Measurements from ENCODE around the gene BSPRY. TPM values are rescaled to one million over a fixed set of nuclear protein-coding genes. Genes with fewer than 3 reads are reported as not detected.
A peak's percentile ranks its signal among the peaks of the same experiment; 100 is the strongest.

The BSPRY gene
- total RNA-seq, 2 experiments from 2014 or later = 11.7 to 12.2 TPM

- Mint-ChIP-seq H3K36me3 (peaks cover 2% of the 10 kb centered on the region), H3K27ac (no peak overlapping the region), H3K4me3 (no peak overlapping the region), H3K9me3 (no peaks in the 10 kb centered on the region), H3K4me1 (no peaks in the 10 kb centered on the region), H3K27me3 (no peaks in the 10 kb centered on the region)
- no peak for DNase-seq
Observed at GRCh38 chr9:113322671-113323070, 26.7 kb upstream of the BSPRY start.

DNA sequence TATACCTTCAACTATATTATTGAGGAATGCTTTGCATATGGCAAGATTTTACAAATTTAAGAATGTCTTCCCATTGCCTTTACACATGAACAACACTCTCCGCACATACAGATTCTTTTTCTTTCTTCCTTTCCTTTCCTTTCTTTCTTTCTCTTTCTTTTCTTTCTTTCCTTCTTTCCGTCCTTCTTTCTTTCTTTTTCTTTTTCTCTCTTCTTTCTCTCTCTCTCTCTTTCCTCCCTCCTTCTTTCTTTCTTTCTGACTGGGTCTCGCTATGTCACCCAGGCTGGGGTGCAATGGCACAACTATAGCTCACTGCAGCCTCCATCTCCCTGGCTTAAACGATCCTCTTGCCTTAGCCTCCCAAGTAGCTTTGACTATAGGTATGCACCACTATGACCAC is 23.1 kb upstream of the BSPRY start:
- no peak for DNase-seq
- Mint-ChIP-seq H3K9me3 (no peaks in the 10 kb centered on the region), H3K27ac (no peak overlapping the region), H3K4me3 (no peak overlapping the region), H3K36me3 (no peaks in the 10 kb centered on the region), H3K27me3 (no peaks in the 10 kb centered on the region), H3K4me1 (no peaks in the 10 kb centered on the region)

GRCh38 chr9:113328045-113328782 is 21.1 kb upstream of the BSPRY start:
- Mint-ChIP-seq H3K27me3 (no peaks in the 10 kb centered on the region), H3K4me3 (no peak overlapping the region), H3K36me3 (no peaks in the 10 kb centered on the region), H3K27ac (no peak overlapping the region), H3K4me1 (no peaks in the 10 kb centered on the region), H3K9me3 (no peaks in the 10 kb centered on the region)
- no peak for DNase-seq

DNA sequence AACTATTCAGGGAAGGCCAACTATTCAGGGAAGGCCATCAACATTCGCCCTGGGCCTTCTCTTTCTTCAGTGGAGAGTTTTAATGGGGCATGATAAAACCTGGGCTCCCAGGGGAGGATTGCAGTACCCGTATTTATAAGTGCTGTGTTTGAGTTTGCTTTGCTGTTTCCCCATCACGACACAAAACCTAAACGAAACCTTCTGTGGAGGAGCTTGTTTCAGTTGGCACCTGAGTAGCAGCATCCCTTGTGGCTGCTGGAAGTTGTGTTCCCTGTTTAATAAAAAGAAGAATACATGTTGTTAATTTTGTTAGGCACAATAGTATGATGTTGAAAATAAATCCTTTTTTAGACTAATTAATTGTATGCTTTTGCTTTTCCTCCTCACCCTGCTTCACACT is 17.6 kb upstream of the BSPRY start:
- H3K27ac Mint-ChIP-seq = no peak overlapping the region
- no peak overlapping the region for H3K4me3 Mint-ChIP-seq
- H3K27me3 Mint-ChIP-seq = no peaks in the 10 kb centered on the region
- H3K9me3 Mint-ChIP-seq = no peaks in the 10 kb centered on the region
- DNase-seq = no peak
- no peaks in the 10 kb centered on the region for H3K4me1 Mint-ChIP-seq
- H3K36me3 Mint-ChIP-seq = no peaks in the 10 kb centered on the region

DNA sequence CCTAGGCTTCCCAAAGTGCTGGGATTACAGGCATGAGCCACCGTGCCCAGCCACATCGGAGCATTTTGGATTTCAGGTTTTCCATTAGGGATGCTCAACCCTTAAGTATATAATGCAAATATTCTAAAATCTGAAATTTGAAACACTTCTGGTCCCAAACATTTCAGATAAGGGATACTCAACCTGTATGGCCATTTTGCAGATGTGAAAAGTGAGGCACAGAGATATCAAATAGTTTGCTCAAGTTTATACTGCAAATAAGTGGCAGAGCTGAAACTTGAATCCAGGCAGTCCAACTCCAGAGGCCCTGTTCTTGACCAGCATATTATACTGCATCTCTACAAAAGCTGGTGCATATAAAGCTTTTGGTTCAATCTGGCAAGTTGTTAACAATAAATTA is 11.6 kb upstream of the BSPRY start:
- no peak for DNase-seq
- peaks cover 25% of the 10 kb centered on the region for H3K4me1 Mint-ChIP-seq
- H3K27me3 Mint-ChIP-seq = peaks cover 6% of the 10 kb centered on the region
- no peaks in the 10 kb centered on the region for H3K36me3 Mint-ChIP-seq
- no peak overlapping the region for H3K4me3 Mint-ChIP-seq
- peaks cover 2% of the 10 kb centered on the region for H3K9me3 Mint-ChIP-seq
- no peak overlapping the region for H3K27ac Mint-ChIP-seq

DNA sequence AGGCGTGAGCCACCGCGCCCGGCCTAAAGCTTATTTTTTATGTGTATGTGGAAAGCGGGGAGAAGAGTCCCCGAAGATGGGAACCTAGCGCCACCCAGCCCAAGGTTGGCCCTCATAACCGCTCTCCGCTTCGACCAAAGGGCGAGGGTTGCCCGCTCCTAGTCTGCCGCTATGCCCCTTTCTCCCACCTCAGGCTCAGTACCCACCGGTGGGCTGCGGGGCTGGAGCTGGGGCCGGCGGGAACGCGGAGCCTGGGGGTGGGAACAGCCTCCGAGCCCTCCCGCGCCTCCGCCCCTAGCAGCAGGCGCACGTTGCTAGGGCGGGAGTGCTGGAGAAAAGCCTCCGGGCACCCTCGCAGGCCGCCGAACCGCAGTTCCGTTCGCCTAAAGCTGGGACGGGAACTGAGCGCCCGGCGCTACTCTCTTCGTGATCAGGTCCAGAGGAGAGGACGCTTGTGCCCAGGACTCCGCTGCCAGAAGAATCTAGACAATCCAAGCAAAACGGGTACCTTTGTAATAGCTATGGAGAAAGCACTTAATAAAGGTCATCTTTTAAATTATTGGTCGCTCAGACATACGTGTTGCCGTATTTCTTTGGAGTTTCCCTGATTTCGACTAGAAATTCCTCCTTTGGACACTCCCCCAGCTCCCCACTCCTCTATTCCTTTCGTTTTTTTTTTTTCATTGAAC is 9.2 kb upstream of the BSPRY start, which contains the start of gene WDR31:
TSS of gene WDR31 (minus strand) at position 265 of the 689 bp plus-strand sequence. CDS start 8,253 bp downstream, outside the sequence.
- peak within 1 kb of the TSS; percentile 87 for H3K4me3 Mint-ChIP-seq
- peak; percentile 86 for DNase-seq
- H3K36me3 Mint-ChIP-seq = no peaks in the 10 kb centered on the region
- H3K9me3 Mint-ChIP-seq = peaks cover 2% of the 10 kb centered on the region
- H3K4me1 Mint-ChIP-seq = peaks cover 38% of the 10 kb centered on the region
- H3K27ac Mint-ChIP-seq = peak within 1 kb of the TSS; percentile 65
- peaks cover 6% of the 10 kb centered on the region for H3K27me3 Mint-ChIP-seq

DNA sequence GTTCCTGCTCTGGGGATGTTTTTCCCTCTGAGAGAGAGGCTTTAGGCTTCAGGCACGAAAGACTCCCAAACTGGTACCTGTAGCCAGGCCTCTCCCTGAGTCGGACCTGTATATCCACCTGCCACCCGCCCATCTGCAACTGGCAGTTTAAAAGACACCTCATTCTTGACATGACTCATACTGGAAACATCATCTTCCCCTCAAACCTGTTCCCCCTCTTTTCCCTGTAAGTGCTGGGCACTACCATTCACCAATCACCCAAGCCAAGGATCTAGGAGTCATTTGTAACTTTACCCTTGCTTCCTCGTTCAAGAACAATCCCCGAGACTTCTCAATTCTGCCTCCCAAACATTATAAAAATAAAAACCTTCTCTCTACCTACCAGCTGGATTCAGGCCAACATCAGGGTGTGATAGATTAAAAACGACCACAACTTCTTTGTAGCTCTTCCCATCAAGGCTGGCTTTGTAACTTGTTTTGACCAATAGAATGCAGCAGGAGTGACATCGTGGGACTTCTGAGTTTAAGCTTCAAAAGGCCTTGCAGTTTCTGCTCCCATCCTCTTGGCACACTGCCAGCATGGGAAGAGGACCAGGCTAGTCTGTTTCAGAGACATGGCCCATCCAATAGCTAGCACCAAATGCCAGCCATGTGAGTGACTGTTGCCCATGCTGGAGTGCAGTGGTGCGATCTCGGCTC is 7.5 kb upstream of the BSPRY start:
- H3K9me3 Mint-ChIP-seq = peaks cover 2% of the 10 kb centered on the region
- H3K4me3 Mint-ChIP-seq = peak overlapping the region; percentile 27
- H3K27ac Mint-ChIP-seq = peak overlapping the region; percentile 69
- H3K4me1 Mint-ChIP-seq = peaks cover 47% of the 10 kb centered on the region
- DNase-seq = peak; percentile 39
- no peaks in the 10 kb centered on the region for H3K36me3 Mint-ChIP-seq
- peaks cover 6% of the 10 kb centered on the region for H3K27me3 Mint-ChIP-seq

DNA sequence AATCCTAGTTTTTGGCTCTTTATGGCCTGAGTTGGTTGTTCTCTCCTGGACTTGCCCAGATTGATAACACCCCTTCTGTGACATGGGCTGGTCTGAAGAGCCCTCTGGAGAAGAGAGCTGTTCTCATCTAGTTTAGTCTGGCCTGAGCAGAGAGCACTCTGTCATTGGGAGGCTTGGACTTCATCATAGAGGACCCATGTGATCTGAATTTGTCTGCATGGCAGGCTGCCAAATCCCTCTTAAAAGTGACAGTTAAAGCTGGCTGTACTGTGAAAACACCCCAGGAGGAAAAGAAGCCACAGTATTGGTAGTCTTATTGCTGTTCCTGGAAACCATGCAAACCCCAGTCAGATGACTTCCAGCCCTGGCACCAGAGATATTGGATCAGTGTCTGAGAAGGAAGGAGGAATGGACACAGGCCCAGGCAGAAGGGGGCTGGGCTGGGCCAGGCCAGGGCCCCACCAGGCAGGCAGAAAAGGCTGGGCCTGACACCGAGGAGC is 5.6 kb upstream of the BSPRY start:
- DNase-seq = peak; percentile 43
- H3K27me3 Mint-ChIP-seq = peaks cover 5% of the 10 kb centered on the region
- H3K27ac Mint-ChIP-seq = peak overlapping the region; percentile 40
- no peaks in the 10 kb centered on the region for H3K36me3 Mint-ChIP-seq
- no peak overlapping the region for H3K4me3 Mint-ChIP-seq
- H3K9me3 Mint-ChIP-seq = peaks cover 2% of the 10 kb centered on the region
- H3K4me1 Mint-ChIP-seq = peaks cover 56% of the 10 kb centered on the region

DNA sequence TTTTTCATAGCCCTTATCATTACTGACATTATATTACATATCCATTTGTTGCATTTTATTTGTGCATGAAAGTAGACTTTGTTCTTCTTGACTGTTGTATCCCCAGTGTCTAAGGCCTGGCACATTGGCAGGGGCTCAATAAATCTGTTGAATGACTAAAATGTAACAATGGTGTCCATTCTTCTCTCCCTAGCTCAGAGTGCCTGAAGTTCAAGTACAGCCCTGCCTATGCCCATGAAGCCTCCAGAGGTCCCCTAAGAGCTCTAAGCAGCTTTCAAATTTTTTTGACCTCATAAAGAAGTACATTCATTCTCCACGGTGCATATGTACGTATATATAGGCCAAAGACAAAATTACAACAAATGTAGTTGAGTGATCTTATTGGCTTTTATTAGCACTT is 4.2 kb upstream of the BSPRY start:
- peaks cover 2% of the 10 kb centered on the region for H3K9me3 Mint-ChIP-seq
- no peak overlapping the region for H3K4me3 Mint-ChIP-seq
- DNase-seq = no peak
- H3K27me3 Mint-ChIP-seq = peaks cover 3% of the 10 kb centered on the region
- H3K36me3 Mint-ChIP-seq = no peaks in the 10 kb centered on the region
- H3K27ac Mint-ChIP-seq = no peak overlapping the region
- peaks cover 58% of the 10 kb centered on the region for H3K4me1 Mint-ChIP-seq

- no peak for DNase-seq
- Mint-ChIP-seq H3K4me3 (no peak overlapping the region), H3K9me3 (peaks cover 2% of the 10 kb centered on the region), H3K36me3 (no peaks in the 10 kb centered on the region), H3K27ac (peak overlapping the region; percentile 18), H3K4me1 (peaks cover 61% of the 10 kb centered on the region), H3K27me3 (peaks cover 3% of the 10 kb centered on the region)
Observed at GRCh38 chr9:113345671-113346070, 3.7 kb upstream of the BSPRY start.

DNA sequence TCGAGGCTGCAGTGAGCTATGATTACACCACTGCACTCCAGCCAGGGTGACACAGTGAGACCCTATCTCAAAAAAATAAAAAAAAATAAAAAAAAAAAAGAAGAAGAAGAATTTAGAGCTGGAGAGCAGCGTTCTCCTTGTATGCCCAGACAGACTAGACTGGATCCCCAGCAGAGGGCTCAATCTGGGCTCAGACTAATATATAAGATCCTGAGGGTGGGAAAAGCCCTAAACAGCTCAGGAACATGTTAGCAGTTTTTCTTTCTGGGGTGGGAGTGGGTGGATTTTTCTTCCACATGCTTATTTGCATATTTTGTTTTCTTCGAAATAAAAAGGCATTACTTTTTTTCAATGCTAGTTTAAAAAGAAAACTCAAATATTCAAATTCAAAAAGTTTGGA is 904 bp upstream of the BSPRY start:
- no peak overlapping the region for H3K27ac Mint-ChIP-seq
- H3K4me3 Mint-ChIP-seq = no peak overlapping the region
- H3K9me3 Mint-ChIP-seq = no peaks in the 10 kb centered on the region
- peaks cover 7% of the 10 kb centered on the region for H3K27me3 Mint-ChIP-seq
- H3K36me3 Mint-ChIP-seq = peaks cover 4% of the 10 kb centered on the region
- no peak for DNase-seq
- peaks cover 59% of the 10 kb centered on the region for H3K4me1 Mint-ChIP-seq

- H3K36me3 Mint-ChIP-seq = peaks cover 4% of the 10 kb centered on the region
- H3K27ac Mint-ChIP-seq = no peak overlapping the region
Observed at GRCh38 chr9:113349066-113349444, 286 bp upstream of the BSPRY start.

DNA sequence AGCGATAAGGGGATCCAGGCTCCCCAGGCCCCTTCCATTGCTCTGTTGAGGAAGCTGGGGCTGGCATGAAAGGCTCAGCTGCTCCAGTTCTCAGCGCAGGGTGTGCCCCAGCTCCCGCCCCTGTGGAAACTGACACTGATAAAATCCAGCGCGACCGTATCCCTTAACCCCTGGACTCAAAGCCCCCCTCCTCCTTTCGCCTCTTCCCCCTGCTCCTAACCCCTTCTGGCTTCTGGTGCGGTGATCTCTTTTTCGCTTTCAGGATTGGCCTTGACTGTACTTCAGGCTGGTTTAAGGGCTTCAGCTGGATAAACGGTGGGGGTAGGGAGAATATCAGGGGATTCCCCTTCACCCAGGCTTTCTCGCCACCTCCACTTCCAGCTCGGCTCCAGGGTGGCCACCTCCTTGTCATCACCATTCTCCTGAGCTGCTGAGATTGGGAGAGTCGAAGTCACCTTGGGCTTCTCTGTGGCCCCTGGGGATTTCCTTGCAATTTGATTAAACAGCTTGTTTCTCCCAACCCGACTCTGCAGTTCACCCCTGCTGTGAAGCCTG is 843 bp downstream of the BSPRY start:
- peaks cover 4% of the 10 kb centered on the region for H3K36me3 Mint-ChIP-seq
- H3K4me1 Mint-ChIP-seq = peaks cover 50% of the 10 kb centered on the region
- DNase-seq = peak; percentile 42
- H3K27ac Mint-ChIP-seq = peak overlapping the region; percentile 87
- H3K27me3 Mint-ChIP-seq = peaks cover 7% of the 10 kb centered on the region
- no peaks in the 10 kb centered on the region for H3K9me3 Mint-ChIP-seq
- peak overlapping the region; percentile 83 for H3K4me3 Mint-ChIP-seq

More at GRCh38 chr9:113349066-113349444, 286 bp upstream of the BSPRY start:
- Mint-ChIP-seq H3K4me3 (peak overlapping the region; percentile 75), H3K4me1 (peaks cover 54% of the 10 kb centered on the region), H3K9me3 (no peaks in the 10 kb centered on the region), H3K27me3 (peaks cover 7% of the 10 kb centered on the region)
- DNase-seq = no peak

- DNase-seq = peak; percentile 77
- Mint-ChIP-seq H3K27ac (peak overlapping the region; percentile 87), H3K36me3 (peaks cover 4% of the 10 kb centered on the region), H3K9me3 (no peaks in the 10 kb centered on the region), H3K27me3 (peaks cover 7% of the 10 kb centered on the region), H3K4me1 (peaks cover 43% of the 10 kb centered on the region), H3K4me3 (peak overlapping the region; percentile 83)
Observed at GRCh38 chr9:113350937-113351336, 1.6 kb downstream of the BSPRY start.

DNA sequence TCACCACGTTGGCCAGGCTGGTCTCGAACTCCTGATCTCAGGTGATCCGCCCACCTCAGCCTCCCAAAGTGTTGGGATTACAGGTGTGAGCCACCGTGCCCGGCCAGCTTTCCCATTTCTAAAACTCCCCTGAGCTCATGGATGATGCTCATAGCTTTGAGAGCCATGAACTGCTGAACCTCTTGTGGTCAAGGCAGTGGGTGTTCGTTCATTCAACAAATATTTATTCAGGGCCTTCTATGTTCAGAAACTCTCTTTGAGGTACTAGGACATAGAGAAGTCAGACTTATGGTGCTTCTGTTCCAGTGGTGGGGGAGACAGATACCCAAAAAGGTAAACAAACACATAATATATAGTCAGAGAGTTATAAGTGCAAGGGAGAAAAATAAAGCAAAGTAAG is 2.7 kb downstream of the BSPRY start:
- Mint-ChIP-seq H3K9me3 (no peaks in the 10 kb centered on the region), H3K4me1 (peaks cover 42% of the 10 kb centered on the region), H3K4me3 (no peak overlapping the region), H3K27me3 (peaks cover 7% of the 10 kb centered on the region), H3K27ac (peak overlapping the region; percentile 49), H3K36me3 (peaks cover 4% of the 10 kb centered on the region)
- no peak for DNase-seq

All from activated naive CD8-positive, alpha-beta T cell treated with anti-CD3 and anti-CD28 coated beads for 36 hours (primary cell).